ENCODE data around the gene KRT6A.

The KRT6A gene

GRCh38 chr12:52477651-52478050, 15.4 kb downstream of the KRT6A start:
- Histone ChIP-seq H3K4me1 (ENCODE audit: insufficient read depth, low read length) (no peaks in the 10 kb centered on the region), H4K20me1 (ENCODE audit: insufficient read depth, low read length) (no peaks in the 10 kb centered on the region), H3K27ac (ENCODE audit: low read length) (no peak overlapping the region), H3K9ac (ENCODE audit: low read depth, low read length) (no peak overlapping the region), H3K4me2 (ENCODE audit: insufficient read depth, low read length) (no peak overlapping the region), H3K79me2 (ENCODE audit: insufficient read depth, low read length) (no peaks in the 10 kb centered on the region), H2AFZ (ENCODE audit: low read depth, low read length) (no peak overlapping the region), H3K27me3 (ENCODE audit: insufficient read depth, low read length, poor library complexity) (no peaks in the 10 kb centered on the region), H3K9me3 (ENCODE audit: insufficient read depth, low read length, severe bottlenecking) (no peaks in the 10 kb centered on the region), H3K4me3 (ENCODE audit: low read depth in 1 of 2, low read length in 2 of 2) (no peak overlapping the region), H3K36me3 (ENCODE audit: insufficient read depth, low read length) (no peaks in the 10 kb centered on the region)
- no peak for DNase-seq
- no peak for ATAC-seq (ENCODE audit: insufficient read depth, low read depth)
- TF ChIP-seq, protein P1, sequence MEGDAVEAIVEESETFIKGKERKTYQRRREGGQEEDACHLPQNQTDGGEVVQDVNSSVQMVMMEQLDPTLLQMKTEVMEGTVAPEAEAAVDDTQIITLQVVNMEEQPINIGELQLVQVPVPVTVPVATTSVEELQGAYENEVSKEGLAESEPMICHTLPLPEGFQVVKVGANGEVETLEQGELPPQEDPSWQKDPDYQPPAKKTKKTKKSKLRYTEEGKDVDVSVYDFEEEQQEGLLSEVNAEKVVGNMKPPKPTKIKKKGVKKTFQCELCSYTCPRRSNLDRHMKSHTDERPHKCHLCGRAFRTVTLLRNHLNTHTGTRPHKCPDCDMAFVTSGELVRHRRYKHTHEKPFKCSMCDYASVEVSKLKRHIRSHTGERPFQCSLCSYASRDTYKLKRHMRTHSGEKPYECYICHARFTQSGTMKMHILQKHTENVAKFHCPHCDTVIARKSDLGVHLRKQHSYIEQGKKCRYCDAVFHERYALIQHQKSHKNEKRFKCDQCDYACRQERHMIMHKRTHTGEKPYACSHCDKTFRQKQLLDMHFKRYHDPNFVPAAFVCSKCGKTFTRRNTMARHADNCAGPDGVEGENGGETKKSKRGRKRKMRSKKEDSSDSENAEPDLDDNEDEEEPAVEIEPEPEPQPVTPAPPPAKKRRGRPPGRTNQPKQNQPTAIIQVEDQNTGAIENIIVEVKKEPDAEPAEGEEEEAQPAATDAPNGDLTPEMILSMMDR (IDR thresholded peaks at IDR 0.05; ENCODE audit: borderline replicate concordance, extremely low read depth, low read length, poor library complexity, severe bottlenecking): no peak
- no peak for TF ChIP-seq EZH2 (IDR thresholded peaks at IDR 0.05; ENCODE audit: borderline replicate concordance, low read depth, low read length, severe bottlenecking)

- no peak overlapping the region for H3K27ac ChIP-seq (ENCODE audit: low read length)
- no peak overlapping the region for H3K4me3 ChIP-seq (ENCODE audit: low read depth in 1 of 2, low read length in 2 of 2)
- ATAC-seq (ENCODE audit: insufficient read depth, low read depth): no peak
- no peaks in the 10 kb centered on the region for H4K20me1 ChIP-seq (ENCODE audit: insufficient read depth, low read length)
- H3K9me3 ChIP-seq (ENCODE audit: insufficient read depth, low read length, severe bottlenecking): no peaks in the 10 kb centered on the region
- no peaks in the 10 kb centered on the region for H3K4me1 ChIP-seq (ENCODE audit: insufficient read depth, low read length)
- no peak overlapping the region for H3K4me2 ChIP-seq (ENCODE audit: insufficient read depth, low read length)
- H3K36me3 ChIP-seq (ENCODE audit: insufficient read depth, low read length): no peaks in the 10 kb centered on the region
- H3K9ac ChIP-seq (ENCODE audit: low read depth, low read length): no peak overlapping the region
- no peak for DNase-seq
- no peaks in the 10 kb centered on the region for H3K79me2 ChIP-seq (ENCODE audit: insufficient read depth, low read length)
- no peaks in the 10 kb centered on the region for H3K27me3 ChIP-seq (ENCODE audit: insufficient read depth, low read length, poor library complexity)
- TF ChIP-seq, protein P1 (IDR thresholded peaks at IDR 0.05; ENCODE audit: borderline replicate concordance, extremely low read depth, low read length, poor library complexity, severe bottlenecking): no peak
- TF ChIP-seq EZH2 (IDR thresholded peaks at IDR 0.05; ENCODE audit: borderline replicate concordance, low read depth, low read length, severe bottlenecking): no peak
- no peak overlapping the region for H2AFZ ChIP-seq (ENCODE audit: low read depth, low read length)
Measured at GRCh38 chr12:52474212-52474611, 18.8 kb downstream of the KRT6A start.

DNA sequence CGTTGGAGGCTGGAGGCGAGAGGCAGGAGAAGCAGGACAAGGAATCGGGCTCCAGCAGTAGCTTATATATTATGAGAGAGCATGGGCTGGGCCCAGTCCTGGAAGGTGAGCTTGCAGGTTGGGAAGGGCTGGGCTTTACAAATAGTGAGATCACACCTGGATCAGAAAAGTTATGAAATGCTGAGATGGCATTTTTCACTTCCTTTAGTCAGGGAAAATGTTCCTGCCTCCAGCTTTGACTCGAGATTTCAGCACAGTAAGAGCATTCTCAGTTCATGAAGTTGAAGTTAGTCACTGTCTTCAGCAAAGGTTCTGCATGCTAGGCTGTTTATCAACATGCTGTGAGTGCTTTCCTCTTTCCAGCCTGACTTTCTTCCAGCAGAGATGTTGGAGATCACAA, 19.3 kb downstream of the KRT6A start, which contains the start of gene KRT6C:
TSS of gene KRT6C (minus strand) at position 38 of the 400 bp plus-strand sequence. CDS start 68 bp downstream, outside the sequence.
- DNase-seq (no peak), ATAC-seq (ENCODE audit: insufficient read depth, low read depth) (no peak)
- Histone ChIP-seq H2AFZ (ENCODE audit: low read depth, low read length) (no peak within 1 kb of the TSS), H3K79me2 (ENCODE audit: insufficient read depth, low read length) (no peaks in the 10 kb centered on the region), H3K4me3 (ENCODE audit: low read depth in 1 of 2, low read length in 2 of 2) (no peak within 1 kb of the TSS), H3K27ac (ENCODE audit: low read length) (no peak within 1 kb of the TSS), H4K20me1 (ENCODE audit: insufficient read depth, low read length) (no peaks in the 10 kb centered on the region), H3K9me3 (ENCODE audit: insufficient read depth, low read length, severe bottlenecking) (no peaks in the 10 kb centered on the region), H3K36me3 (ENCODE audit: insufficient read depth, low read length) (no peaks in the 10 kb centered on the region), H3K4me2 (ENCODE audit: insufficient read depth, low read length) (no peak within 1 kb of the TSS), H3K4me1 (ENCODE audit: insufficient read depth, low read length) (no peaks in the 10 kb centered on the region), H3K9ac (ENCODE audit: low read depth, low read length) (no peak within 1 kb of the TSS), H3K27me3 (ENCODE audit: insufficient read depth, low read length, poor library complexity) (no peaks in the 10 kb centered on the region)
- TF ChIP-seq, protein P1 (IDR thresholded peaks at IDR 0.05; ENCODE audit: borderline replicate concordance, extremely low read depth, low read length, poor library complexity, severe bottlenecking): no peak
- TF ChIP-seq EZH2 (IDR thresholded peaks at IDR 0.05; ENCODE audit: borderline replicate concordance, low read depth, low read length, severe bottlenecking): no peak

DNA sequence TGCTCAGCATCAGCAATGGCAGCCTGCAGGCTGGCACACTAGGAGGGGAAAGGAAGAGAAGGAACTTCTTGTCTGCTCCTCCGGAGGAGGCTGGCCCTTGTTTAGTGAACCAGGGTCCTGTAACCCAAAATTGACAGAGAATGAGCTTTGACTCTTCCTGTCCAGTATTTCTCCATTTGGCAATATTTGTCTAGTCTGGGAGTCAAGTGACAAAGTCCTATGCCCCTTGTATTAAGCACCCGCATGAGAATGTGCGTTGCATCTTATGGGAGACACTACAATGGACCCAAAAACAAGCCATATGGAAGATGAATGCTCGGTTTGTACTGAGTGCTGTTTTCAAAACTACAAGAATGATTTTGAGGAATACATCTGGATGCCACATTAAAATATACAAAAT, 23.2 kb downstream of the KRT6A start:
- H2AFZ ChIP-seq (ENCODE audit: low read depth, low read length): no peak overlapping the region
- no peak overlapping the region for H3K9ac ChIP-seq (ENCODE audit: low read depth, low read length)
- H3K79me2 ChIP-seq (ENCODE audit: insufficient read depth, low read length): no peaks in the 10 kb centered on the region
- H3K36me3 ChIP-seq (ENCODE audit: insufficient read depth, low read length): no peaks in the 10 kb centered on the region
- no peak overlapping the region for H3K4me3 ChIP-seq (ENCODE audit: low read depth in 1 of 2, low read length in 2 of 2)
- no peaks in the 10 kb centered on the region for H4K20me1 ChIP-seq (ENCODE audit: insufficient read depth, low read length)
- no peaks in the 10 kb centered on the region for H3K9me3 ChIP-seq (ENCODE audit: insufficient read depth, low read length, severe bottlenecking)
- H3K4me2 ChIP-seq (ENCODE audit: insufficient read depth, low read length): no peak overlapping the region
- H3K27ac ChIP-seq (ENCODE audit: low read length): no peak overlapping the region
- ATAC-seq (ENCODE audit: insufficient read depth, low read depth) (no peak), DNase-seq (no peak)
- peaks cover 3% of the 10 kb centered on the region for H3K27me3 ChIP-seq (ENCODE audit: insufficient read depth, low read length, poor library complexity)
- no peaks in the 10 kb centered on the region for H3K4me1 ChIP-seq (ENCODE audit: insufficient read depth, low read length)
- no peak for TF ChIP-seq EZH2 (IDR thresholded peaks at IDR 0.05; ENCODE audit: borderline replicate concordance, low read depth, low read length, severe bottlenecking)
- TF ChIP-seq, protein P1 (IDR thresholded peaks at IDR 0.05; ENCODE audit: borderline replicate concordance, extremely low read depth, low read length, poor library complexity, severe bottlenecking): no peak

Data from DND-41 (cell line).